ENCODE data around the gene ELFN2.

- no peak for TF ChIP-seq POLR2A (IDR thresholded peaks at IDR 0.05)
- no peak for TF ChIP-seq POLR2AphosphoS5 (IDR thresholded peaks at IDR 0.05)
- TF ChIP-seq, protein P1, sequence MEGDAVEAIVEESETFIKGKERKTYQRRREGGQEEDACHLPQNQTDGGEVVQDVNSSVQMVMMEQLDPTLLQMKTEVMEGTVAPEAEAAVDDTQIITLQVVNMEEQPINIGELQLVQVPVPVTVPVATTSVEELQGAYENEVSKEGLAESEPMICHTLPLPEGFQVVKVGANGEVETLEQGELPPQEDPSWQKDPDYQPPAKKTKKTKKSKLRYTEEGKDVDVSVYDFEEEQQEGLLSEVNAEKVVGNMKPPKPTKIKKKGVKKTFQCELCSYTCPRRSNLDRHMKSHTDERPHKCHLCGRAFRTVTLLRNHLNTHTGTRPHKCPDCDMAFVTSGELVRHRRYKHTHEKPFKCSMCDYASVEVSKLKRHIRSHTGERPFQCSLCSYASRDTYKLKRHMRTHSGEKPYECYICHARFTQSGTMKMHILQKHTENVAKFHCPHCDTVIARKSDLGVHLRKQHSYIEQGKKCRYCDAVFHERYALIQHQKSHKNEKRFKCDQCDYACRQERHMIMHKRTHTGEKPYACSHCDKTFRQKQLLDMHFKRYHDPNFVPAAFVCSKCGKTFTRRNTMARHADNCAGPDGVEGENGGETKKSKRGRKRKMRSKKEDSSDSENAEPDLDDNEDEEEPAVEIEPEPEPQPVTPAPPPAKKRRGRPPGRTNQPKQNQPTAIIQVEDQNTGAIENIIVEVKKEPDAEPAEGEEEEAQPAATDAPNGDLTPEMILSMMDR (IDR thresholded peaks at IDR 0.05): no peak
Measured at GRCh38 chr22:37396488-37397084, 30.7 kb downstream of the ELFN2 start.

Measured in prostate gland (tissue), 2 donors.